Heart right ventricle (tissue), 16 donors: ENCODE data around the gene CC2D1B. TPM values are rescaled to one million over a fixed set of nuclear protein-coding genes. Genes with fewer than 3 reads are reported as not detected.

ENCODE experiments used
- ATAC-seq, 8 donors: fragments of 200-7000 bp; cut with Tn5 transposase; one replicate each; pipeline ENCODE4 v1.9.1; 2020; ENCODE audit warnings: mild to moderate bottlenecking in 8 of 8, moderate library complexity in 8 of 8, moderate number of reproducible peaks in 1 of 8
- DNase-seq, 2 donors: peaks; one replicate each; pipeline ENCODE4 v3.0.0-alpha.2; 2020
- H3K27ac ChIP-seq, 10 donors: fragments of 200-600 bp; sonication (generic) in 2 of 10; one replicate each; pipeline versions ENCODE4 v1.5.0 to v1.8.0; 2020 to 2022; ENCODE audit warnings: mild to moderate bottlenecking in 3 of 10
- H3K27me3 ChIP-seq, 7 donors: fragments of 200-600 bp; one replicate each; pipeline ENCODE4 v1.8.0; 2021 to 2022; ENCODE audit warnings: mild to moderate bottlenecking in 2 of 7
- H3K36me3 ChIP-seq, 9 donors: fragments of 200-600 bp; sonication (generic) in 1 of 9; one replicate each; pipeline versions ENCODE4 v1.5.0 to v1.8.0; 2020 to 2022; ENCODE audit warnings: mild to moderate bottlenecking in 2 of 9
- H3K4me1 ChIP-seq, 9 donors: fragments of 200-600 bp; sonication (generic) in 1 of 9; one replicate each; pipeline versions ENCODE4 v1.5.0 to v1.8.0; 2020 to 2022; ENCODE audit warnings: mild to moderate bottlenecking in 4 of 9
- H3K4me3 ChIP-seq, 10 donors: fragments of 200-600 bp; sonication (generic) in 2 of 10; one replicate each; pipeline versions ENCODE4 v1.5.0 to v1.8.0; 2020 to 2022; ENCODE audit warnings: mild to moderate bottlenecking in 7 of 10, moderate library complexity in 2 of 10
- H3K9me3 ChIP-seq, 11 donors: fragments of 200-600 bp in 10 of 11; sonication (generic) in 2 of 11; one replicate each; pipeline versions ENCODE4 v1.5.0 to v1.8.0; 2013 to 2022; ENCODE audit warnings: mild to moderate bottlenecking in 2 of 11, control low read depth in 1 of 11, moderate library complexity in 1 of 11
- WGBS, 2 donors: extraction: QIAGEN DNeasy Blood & Tissue Kit; methylation state at CpG; one replicate each; pipeline ENCODE4 v1.1.7; 2013; ENCODE audit warnings: inconsistent platforms in 1 of 2; 5-methylcytosine and 5-hydroxymethylcytosine counted together
- intact Hi-C, 10 donors: fragments of 100-400 bp; cut with DNase I; formaldehyde crosslinking; loops; one replicate each; pipeline versions ENCODE4 v1.11.1 to v1.14.2; 2022
- long read RNA-seq, 3 donors: library from polyadenylated mRNA; unstranded; transcript quantifications; one replicate each; pipeline ENCODE4 v2.0.0, GENCODE V29; 2020 to 2021
- polyA plus RNA-seq, 2 donors: library from polyadenylated mRNA; stranded (reverse); fragments of 200-250 nt; gene quantifications; one replicate each; pipeline ENCODE4 v1.2.3, GENCODE V29; 2013
- total RNA-seq, 10 donors: library from RNA; stranded (reverse); fragmentation: NEBNext Ultra II Directional in 3 of 10; extraction: Animal tissue kit (Norgen Biotek cat#: 25700) in 3 of 10; gene quantifications; one replicate each; pipeline versions ENCODE4 v1.2.1 to v1.2.4, GENCODE V29; 2021 to 2023
- TF ChIP-seq, protein P1 (sequence below), 9 donors: fragments of 200-600 bp; sonication (generic) in 2 of 9; IDR thresholded peaks; one replicate each; pipeline versions ENCODE4 v1.5.0 to v1.8.0; 2021 to 2022; ENCODE audit warnings: antibody characterized with exemption in 9 of 9, mild to moderate bottlenecking in 5 of 9, moderate library complexity in 1 of 9
- donor health status: Arrhythmogenic right ventricular cardiomyopathy.
- donor health status: ischemic (EF 13 %, LVEDD 7.1; RV severe dilation, severe dysfunction).
- donor health status: healthy with polysubstance abuse.
- donor health status: DM: no; HTN: yes; CAD: no.
- donor health status: DM: no; HTN: no; CAD: no.
- donor health status: ischemic (EF 25% LVEDD 6.9; RV normal size, moderate dysfunction).
- donor health status: ischemic (EF 25% LVEDD 5.7; RV mildly dilated, moderate dysfunction).
- donor health status: healthy.
- donor health status: DM: yes; HTN: yes; CAD: no.
- donor health status: Ischemic cardiomyopathy.
- donor health status: ischemic (EF 35%, LVEDD 5.7; RV mildly dilated, moderate dysfunction).
- donor health status: nonischemic (EF 11% LVEDD 7.7; RV severe dilation, severe dysfunction).
- donor health status: DM: yes; HTN: yes; CAD: no.
- donor health status: PGD.
- donor health status: ischemic (EF 29% LVEDD 5.4; RV normal size, mild dysfunction).
- donor health status: nonischemic (EF 23%, LVEDD 6.1; RV moderate dilation, normal function).

Gene CC2D1B, protein sequence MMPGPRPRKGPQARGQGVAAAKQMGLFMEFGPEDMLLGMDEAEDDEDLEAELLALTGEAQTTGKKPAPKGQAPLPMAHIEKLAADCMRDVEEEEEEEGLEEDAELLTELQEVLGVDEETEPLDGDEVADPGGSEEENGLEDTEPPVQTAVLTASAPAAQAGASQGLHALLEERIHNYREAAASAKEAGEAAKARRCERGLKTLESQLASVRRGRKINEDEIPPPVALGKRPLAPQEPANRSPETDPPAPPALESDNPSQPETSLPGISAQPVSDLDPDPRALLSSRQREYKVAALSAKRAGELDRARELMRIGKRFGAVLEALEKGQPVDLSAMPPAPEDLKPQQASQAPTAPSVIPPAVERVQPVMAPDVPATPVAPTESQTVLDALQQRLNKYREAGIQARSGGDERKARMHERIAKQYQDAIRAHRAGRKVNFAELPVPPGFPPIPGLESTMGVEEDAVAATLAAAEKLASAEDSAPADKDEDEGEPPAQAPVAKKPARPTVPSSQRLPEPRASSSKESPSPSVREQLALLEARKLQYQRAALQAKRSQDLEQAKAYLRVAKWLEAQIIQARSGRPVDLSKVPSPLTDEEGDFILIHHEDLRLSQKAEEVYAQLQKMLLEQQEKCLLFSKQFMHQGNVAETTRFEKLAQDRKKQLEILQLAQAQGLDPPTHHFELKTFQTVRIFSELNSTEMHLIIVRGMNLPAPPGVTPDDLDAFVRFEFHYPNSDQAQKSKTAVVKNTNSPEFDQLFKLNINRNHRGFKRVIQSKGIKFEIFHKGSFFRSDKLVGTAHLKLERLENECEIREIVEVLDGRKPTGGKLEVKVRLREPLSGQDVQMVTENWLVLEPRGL
- total RNA-seq, result 10 to 100 TPM; 14.4 to 19.9 (median 17.2) TPM
- polyA plus RNA-seq, result 10 to 100 TPM; 16.7 to 19.1 TPM
- long read RNA-seq, donor 1, transcript CC2D1B-201 (25 exons, 3,377 nt), result major isoform, 7 of 26 reads
- long read RNA-seq, donor 1, partial matches to known transcripts, result 10 of 26 reads
- long read RNA-seq, donor 1, other reads (novel, unspliced or antisense), result 9 of 26 reads
- long read RNA-seq, donor 2, transcript CC2D1B-201 (25 exons, 3,377 nt), result major isoform, 5 of 22 reads
- long read RNA-seq, donor 2, partial matches to known transcripts, result 7 of 22 reads
- long read RNA-seq, donor 2, other reads (novel, unspliced or antisense), result 10 of 22 reads
- long read RNA-seq, donor 3, transcript CC2D1B-201 (25 exons, 3,377 nt), result major isoform, 7 of 25 reads
- long read RNA-seq, donor 3, partial matches to known transcripts, result 7 of 25 reads
- long read RNA-seq, donor 3, other reads (novel, unspliced or antisense), result 11 of 25 reads

GRCh38 chr1:52365746-52366516, at the start of gene CC2D1B:
Gene CC2D1B, minus strand, starts transcription at chr1:52366205. Its CDS starts 1,585 bp downstream, at chr1:52364620.
- WGBS, 2 donors, result 0 to 1% methylated on average over 77 to 92 of the region's 92 CpGs
- no peaks in the 10 kb centered on the region for H3K9me3 ChIP-seq
- intact Hi-C loops, result loop anchor here in 5 of 10 donors (1.0 to 10.0 kb wide), 4 partner anchors 38 to 321 kb away; partner anchors contain the start of genes ORC1 (in 3 of the 5) and PRPF38A (in 3 of the 5)
- H3K27me3 ChIP-seq, result peaks cover 0 to 10% (median 0%) of the 10 kb centered on the region in 7 donors
- H3K4me1 ChIP-seq, result peaks cover 0 to 26% (median 12%) of the 10 kb centered on the region in 9 donors
- peak within 1 kb of the TSS; percentile 48 to 98 (median 85) for H3K4me3 ChIP-seq
- TF ChIP-seq, protein P1, sequence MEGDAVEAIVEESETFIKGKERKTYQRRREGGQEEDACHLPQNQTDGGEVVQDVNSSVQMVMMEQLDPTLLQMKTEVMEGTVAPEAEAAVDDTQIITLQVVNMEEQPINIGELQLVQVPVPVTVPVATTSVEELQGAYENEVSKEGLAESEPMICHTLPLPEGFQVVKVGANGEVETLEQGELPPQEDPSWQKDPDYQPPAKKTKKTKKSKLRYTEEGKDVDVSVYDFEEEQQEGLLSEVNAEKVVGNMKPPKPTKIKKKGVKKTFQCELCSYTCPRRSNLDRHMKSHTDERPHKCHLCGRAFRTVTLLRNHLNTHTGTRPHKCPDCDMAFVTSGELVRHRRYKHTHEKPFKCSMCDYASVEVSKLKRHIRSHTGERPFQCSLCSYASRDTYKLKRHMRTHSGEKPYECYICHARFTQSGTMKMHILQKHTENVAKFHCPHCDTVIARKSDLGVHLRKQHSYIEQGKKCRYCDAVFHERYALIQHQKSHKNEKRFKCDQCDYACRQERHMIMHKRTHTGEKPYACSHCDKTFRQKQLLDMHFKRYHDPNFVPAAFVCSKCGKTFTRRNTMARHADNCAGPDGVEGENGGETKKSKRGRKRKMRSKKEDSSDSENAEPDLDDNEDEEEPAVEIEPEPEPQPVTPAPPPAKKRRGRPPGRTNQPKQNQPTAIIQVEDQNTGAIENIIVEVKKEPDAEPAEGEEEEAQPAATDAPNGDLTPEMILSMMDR (IDR thresholded peaks at IDR 0.05), result peak in 5 of 9 donors; percentile 22 to 48 (median 29)
- peaks cover 0 to 34% (median 14%) of the 10 kb centered on the region in 9 donors for H3K36me3 ChIP-seq
- H3K27ac ChIP-seq, result peak within 1 kb of the TSS; percentile 46 to 99 (median 90)
- peak; percentile 95 to 98 (median 97) for ATAC-seq
- DNase-seq, result peak; percentile 97 to 99

- H3K27ac ChIP-seq, result no peak overlapping the region
- no peaks in the 10 kb centered on the region for H3K9me3 ChIP-seq
- H3K27me3 ChIP-seq, result no peaks in the 10 kb centered on the region
- no peak for ATAC-seq
- no peak for DNase-seq
- intact Hi-C loops, result loop anchor here in 1 of 10 donors (10.0 kb wide), 1 partner anchor 270 kb away; no protein-coding TSS in a partner anchor
- no peak overlapping the region for H3K4me3 ChIP-seq
- TF ChIP-seq, protein P1 (IDR thresholded peaks at IDR 0.05), result no peak
- H3K36me3 ChIP-seq, result peaks cover 4 to 100% (median 79%) of the 10 kb centered on the region in 9 donors
- H3K4me1 ChIP-seq, result no peaks in the 10 kb centered on the region
Observed at GRCh38 chr1:52414942-52415341, 48.9 kb upstream of the CC2D1B start.

- no peaks in the 10 kb centered on the region for H3K27me3 ChIP-seq
- intact Hi-C loops, result loop anchor here in 1 of 10 donors (10.0 kb wide), 1 partner anchor 271 kb away; no protein-coding TSS in a partner anchor
- no peaks in the 10 kb centered on the region for H3K4me1 ChIP-seq
- no peaks in the 10 kb centered on the region for H3K9me3 ChIP-seq
- ATAC-seq, result no peak
- H3K4me3 ChIP-seq, result no peak overlapping the region
- peaks cover 4 to 100% (median 91%) of the 10 kb centered on the region in 9 donors for H3K36me3 ChIP-seq
- TF ChIP-seq, protein P1 (IDR thresholded peaks at IDR 0.05), result no peak
- WGBS, 2 donors, result 95 to 97% methylated on average over 10 of the region's 10 CpGs
- DNase-seq, result no peak
- no peak overlapping the region for H3K27ac ChIP-seq
Observed at GRCh38 chr1:52413410-52413989, 47.5 kb upstream of the CC2D1B start.
